HL-60 (cell line): Measurements from ENCODE around the gene AKT1.

ENCODE experiments used
- CTCF ChIP-seq: IDR thresholded peaks from one replicate; pipeline ENCODE4 v1.5.1; 2011; ENCODE audit warnings: low read length, control low read depth, inconsistent platforms; ENCODE audit not compliant: insufficient read depth
- GABPA ChIP-seq: IDR thresholded peaks from 2 replicates; pipeline ENCODE4 v1.6.1; 2012; ENCODE audit warnings: low read depth
- TF ChIP-seq, protein P1 (sequence below): IDR thresholded peaks from 2 replicates; pipeline ENCODE4 v1.6.1; 2012; ENCODE audit warnings: low read depth; ENCODE audit not compliant: insufficient replicate concordance

DNA sequence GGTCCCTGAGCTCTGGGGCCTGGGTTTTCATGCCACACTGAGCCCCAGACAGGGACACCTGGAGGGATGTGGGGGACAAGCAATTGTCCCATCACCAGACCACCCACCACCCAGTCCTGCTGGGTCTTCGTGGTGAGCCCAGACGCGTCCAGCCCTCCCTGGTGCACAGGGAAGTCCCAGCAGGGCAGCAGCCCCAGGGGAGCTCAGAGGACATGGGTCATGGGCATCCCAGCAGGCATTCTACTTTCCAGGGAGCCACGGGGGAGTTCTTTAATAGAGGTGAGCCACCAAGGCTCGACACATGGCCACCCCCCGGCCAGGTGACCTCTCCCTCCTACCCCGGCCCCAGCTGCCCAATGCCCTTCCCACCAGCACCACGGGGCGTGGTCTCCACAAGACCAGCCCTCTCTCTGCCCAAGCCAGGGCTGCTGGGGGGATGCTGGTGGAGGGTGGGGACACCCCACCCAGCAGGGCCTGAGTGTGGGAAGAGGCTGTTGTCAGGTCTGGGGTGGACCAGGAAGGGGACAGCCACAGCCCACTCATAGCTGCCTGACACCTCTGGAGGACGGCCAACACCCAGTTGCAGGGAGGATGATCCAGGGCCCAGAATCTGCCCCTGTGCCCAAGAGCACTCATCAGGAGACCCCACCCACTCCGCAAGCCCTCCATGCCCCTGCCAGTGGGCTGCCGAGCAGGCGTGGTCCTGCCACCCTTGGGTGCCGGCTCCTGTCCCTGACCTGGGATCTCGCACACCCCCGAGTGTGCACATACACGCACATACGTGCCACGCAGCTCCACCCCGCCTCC, 14.1 kb downstream of the AKT1 start:
- TF ChIP-seq CTCF (no peak), GABPA (no peak)
- TF ChIP-seq, protein P1, sequence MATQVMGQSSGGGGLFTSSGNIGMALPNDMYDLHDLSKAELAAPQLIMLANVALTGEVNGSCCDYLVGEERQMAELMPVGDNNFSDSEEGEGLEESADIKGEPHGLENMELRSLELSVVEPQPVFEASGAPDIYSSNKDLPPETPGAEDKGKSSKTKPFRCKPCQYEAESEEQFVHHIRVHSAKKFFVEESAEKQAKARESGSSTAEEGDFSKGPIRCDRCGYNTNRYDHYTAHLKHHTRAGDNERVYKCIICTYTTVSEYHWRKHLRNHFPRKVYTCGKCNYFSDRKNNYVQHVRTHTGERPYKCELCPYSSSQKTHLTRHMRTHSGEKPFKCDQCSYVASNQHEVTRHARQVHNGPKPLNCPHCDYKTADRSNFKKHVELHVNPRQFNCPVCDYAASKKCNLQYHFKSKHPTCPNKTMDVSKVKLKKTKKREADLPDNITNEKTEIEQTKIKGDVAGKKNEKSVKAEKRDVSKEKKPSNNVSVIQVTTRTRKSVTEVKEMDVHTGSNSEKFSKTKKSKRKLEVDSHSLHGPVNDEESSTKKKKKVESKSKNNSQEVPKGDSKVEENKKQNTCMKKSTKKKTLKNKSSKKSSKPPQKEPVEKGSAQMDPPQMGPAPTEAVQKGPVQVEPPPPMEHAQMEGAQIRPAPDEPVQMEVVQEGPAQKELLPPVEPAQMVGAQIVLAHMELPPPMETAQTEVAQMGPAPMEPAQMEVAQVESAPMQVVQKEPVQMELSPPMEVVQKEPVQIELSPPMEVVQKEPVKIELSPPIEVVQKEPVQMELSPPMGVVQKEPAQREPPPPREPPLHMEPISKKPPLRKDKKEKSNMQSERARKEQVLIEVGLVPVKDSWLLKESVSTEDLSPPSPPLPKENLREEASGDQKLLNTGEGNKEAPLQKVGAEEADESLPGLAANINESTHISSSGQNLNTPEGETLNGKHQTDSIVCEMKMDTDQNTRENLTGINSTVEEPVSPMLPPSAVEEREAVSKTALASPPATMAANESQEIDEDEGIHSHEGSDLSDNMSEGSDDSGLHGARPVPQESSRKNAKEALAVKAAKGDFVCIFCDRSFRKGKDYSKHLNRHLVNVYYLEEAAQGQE, result no peak
